GM12878 (cell line): ENCODE measurements around the gene DEFB124. TPM values are rescaled to one million over a fixed set of nuclear protein-coding genes. Genes with fewer than 3 reads are reported as not detected.

ENCODE experiments used
- ATAC-seq: fragments of 200-7000 bp; cut with Tn5 transposase; 3 replicates; pipeline ENCODE4 v1.9.1; 2020; ENCODE audit warnings: mild to moderate bottlenecking, moderate library complexity
- BruUV-seq: library from RNA; stranded (reverse); fragments of 400-500 nt; replicated peaks from 2 replicates; lab custom pipeline; 2021; lab: Mats Ljungman, UMichigan
- CTCF ChIA-PET: fragments of 300-600 bp; sonication (Branson Sonifier 250); formaldehyde crosslinking; extraction: SDS; loops from one replicate; lab custom pipeline; 2021; ENCODE audit warnings: inconsistent platforms; lab: Yijun Ruan, JAX
- POLR2A ChIA-PET: fragments of 350-600 bp; formaldehyde crosslinking; extraction: SDS; loops from one replicate; lab custom pipeline; 2021; ENCODE audit warnings: inconsistent platforms; lab: Charles Lee
- RAD21 ChIA-PET: fragments of 300-600 bp; sonication (Branson Sonifier 250); formaldehyde crosslinking; loops from one replicate; lab custom pipeline; 2023; ENCODE audit warnings: antibody characterized with exemption; ENCODE audit not compliant: unreplicated experiment; lab: Charles Lee
- SMC1A ChIA-PET: fragments of 300-600 bp; sonication (Branson Sonifier 250); formaldehyde crosslinking; loops from one replicate; lab custom pipeline; 2023; ENCODE audit not compliant: unreplicated experiment, uncharacterized antibody; lab: Charles Lee
- DNase-seq: peaks from one replicate; pipeline ENCODE4 v3.0.0-alpha.2; 2011; ENCODE audit warnings: low read depth, low spot score
- FAIRE-seq: peaks from 3 replicates; lab custom pipeline; 2011; peaks lifted over from hg19 to GRCh38; lab: Jason Lieb, UNC
- H2AFZ ChIP-seq: 2 replicates; pipeline ENCODE4 v1.6.0; 2011; ENCODE audit warnings: low read depth, low read length, control low read depth; ENCODE audit not compliant: control insufficient read depth
- H3K27ac ChIP-seq: 2 replicates; pipeline ENCODE4 v1.5.1; 2011; ENCODE audit warnings: control low read depth; ENCODE audit not compliant: control insufficient read depth, insufficient read depth
- H3K27me3 ChIP-seq, 2 experiments: replicated peaks in 1 of 2; 2 replicates each; pipeline versions ENCODE4 v1.6.0 to v1.6.1; 2011; ENCODE audit warnings: low read length in 1 of 2; ENCODE audit not compliant: control insufficient read depth in 2 of 2, insufficient read depth in 2 of 2
- H3K36me3 ChIP-seq, 2 experiments: 2 replicates each; pipeline ENCODE4 v1.5.1; 2011; ENCODE audit warnings: low read length in 1 of 2; ENCODE audit not compliant: control insufficient read depth in 2 of 2, insufficient read depth in 2 of 2
- H3K4me1 ChIP-seq: 2 replicates; pipeline ENCODE4 v1.6.1; 2011; ENCODE audit warnings: mild to moderate bottlenecking, low read length, moderate library complexity, mixed read lengths; ENCODE audit not compliant: control insufficient read depth, insufficient read depth
- H3K4me2 ChIP-seq: 2 replicates; pipeline ENCODE4 v1.6.0; 2011; ENCODE audit warnings: control low read depth; ENCODE audit not compliant: control insufficient read depth, insufficient read depth
- H3K4me3 ChIP-seq: fragments of 200-600 bp; sonication (generic); 2 replicates; pipeline ENCODE4 v1.5.1; 2016
- H3K79me2 ChIP-seq: 2 replicates; pipeline ENCODE4 v1.6.0; 2011; ENCODE audit warnings: low read length; ENCODE audit not compliant: control insufficient read depth, insufficient read depth
- H3K9ac ChIP-seq: 2 replicates; pipeline ENCODE4 v1.8.0; 2011; ENCODE audit warnings: low read length, control low read depth, mixed read lengths; ENCODE audit not compliant: control insufficient read depth, insufficient read depth
- H3K9me3 ChIP-seq: replicated peaks from 3 replicates; pipeline ENCODE4 v1.5.1; 2011; ENCODE audit warnings: mild to moderate bottlenecking, low read length; ENCODE audit not compliant: control insufficient read depth, insufficient read depth
- H4K20me1 ChIP-seq: 2 replicates; pipeline ENCODE4 v1.6.0; 2011; ENCODE audit not compliant: control insufficient read depth, insufficient read depth
- IRF4 ChIP-seq: IDR thresholded peaks from 2 replicates; pipeline ENCODE4 v1.6.1; 2011; ENCODE audit warnings: low read depth, low read length
- RBBP5 ChIP-seq: fragments of 200-600 bp; sonication (generic); conservative IDR thresholded peaks from 2 replicates; pipeline ENCODE4 v1.6.1; 2016
- RCOR1 ChIP-seq: conservative IDR thresholded peaks from 2 replicates; pipeline ENCODE4 v1.6.1; 2012; ENCODE audit warnings: low read depth, low read length, improper control_type of control experiment
- REST ChIP-seq: IDR thresholded peaks from 2 replicates; pipeline ENCODE4 v1.6.1; 2012; ENCODE audit warnings: mild to moderate bottlenecking, low read depth, low read length
- SREBF1 ChIP-seq: IDR thresholded peaks from 2 replicates; pipeline ENCODE4 v1.6.1; 2012; ENCODE audit warnings: mild to moderate bottlenecking, low read length
- WGBS: methylation state at CpG from one replicate; pipeline ENCODE4 v1.1.6; 2016; ENCODE audit warnings: low lambda C conversion rate; ENCODE audit not compliant: insufficient replicate concordance, insufficient coverage; ENCODE audit errors: missing lambda C conversion rate; 5-methylcytosine and 5-hydroxymethylcytosine counted together
- in situ Hi-C: fragments of 300-500 bp; cut with MboI; formaldehyde crosslinking; loops from 9 replicates; pipeline ENCODE4 v1.14.3; 2018; ENCODE audit warnings: mixed read lengths
- intact Hi-C: fragments of 100-400 bp; cut with micrococcal nuclease; formaldehyde crosslinking; loops from one replicate; pipeline ENCODE4 v1.14.2; 2022; ENCODE audit not compliant: unreplicated experiment
- polyA plus RNA-seq, 11 experiments: library from polyadenylated mRNA; depleted of rRNA in 4 of 11; unstranded in 6 of 11; stranded (reverse) in 5 of 11; fragments of >200 nt; fragmentation: Nextera tagmentation in 4 of 11; fragmentation: Illumina TruSeq in 1 of 11; extraction: Ambion mirVana in 4 of 11; extraction: Trizol in 1 of 11; gene quantifications; 1 replicate in 1 of 11; 2 replicates in 10 of 11; pipeline versions ENCODE4 v1.2.1 to v1.2.3, GENCODE V29; 2011 to 2016; ENCODE audit warnings: inconsistent platforms in 2 of 11, missing spikeins in 2 of 11, low read depth in 1 of 11
- total RNA-seq, 4 experiments: library from RNA; depleted of rRNA in 3 of 4; stranded (reverse); fragments of >200 nt in 3 of 4; fragmentation: Illumina TruSeq in 1 of 4; extraction: Trizol in 1 of 4; gene quantifications; 2 replicates each; pipeline versions ENCODE4 v1.2.1 to v1.2.3, GENCODE V29; 2013 to 2021

Gene DEFB124
- total and polyA plus RNA-seq, 10 of the 15 experiments (the other 5 are each of a cell fraction or from before 2014, with no cell fraction given) = not detected

DNA sequence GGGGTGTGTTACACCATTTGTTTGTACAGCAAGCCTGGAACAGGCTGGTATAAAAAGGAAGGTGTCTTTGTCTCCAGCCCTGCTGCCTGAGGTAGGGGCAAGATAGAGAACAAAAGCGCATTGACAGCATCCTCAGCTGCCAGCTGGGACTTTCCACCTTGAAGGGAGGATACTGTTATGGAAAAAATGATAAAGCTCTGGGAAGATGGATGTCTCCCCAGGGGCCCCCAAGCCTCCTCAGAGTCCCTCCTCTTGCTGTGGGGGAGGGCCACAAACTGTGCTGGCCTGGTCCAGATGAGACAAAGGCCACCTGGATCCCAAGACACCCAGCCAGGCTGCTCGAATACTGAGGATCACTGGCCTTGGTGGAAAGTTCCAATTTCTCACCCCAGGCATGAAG, 13.2 kb upstream of the DEFB124 start (continued):
- no peak for TF ChIP-seq SREBF1

GRCh38 chr20:31485450-31486339, 10.8 kb upstream of the DEFB124 start:
- no peaks in the 10 kb centered on the region for H4K20me1 ChIP-seq
- ChIA-PET CTCF (interaction anchor here (3.1 kb wide), 1 partner anchor 17 kb away, joined by 16 read pairs; no protein-coding TSS in a partner anchor), POLR2A (no interaction called here), RAD21 (no interaction called here)
- FAIRE-seq (no peak), ATAC-seq (no peak), DNase-seq (no peak)
- H3K4me1 ChIP-seq = no peaks in the 10 kb centered on the region
- H2AFZ ChIP-seq = no peak overlapping the region
- no peaks in the 10 kb centered on the region for H3K36me3 ChIP-seq
- intact Hi-C loops = no loop called here
- no peaks in the 10 kb centered on the region for H3K9me3 ChIP-seq
- WGBS = 15% methylated on average over 26 of the region's 31 CpGs
- in situ Hi-C loops = no loop called here
- TF ChIP-seq REST (no peak), RBBP5 (no peak), IRF4 (no peak), RCOR1 (no peak)
- TF ChIP-seq, all 136 proteins: peak for 0
- peaks cover 1 to 2% of the 10 kb centered on the region in 2 experiments; a peak in 3 of 4 replicates for H3K27me3 ChIP-seq
- no peak overlapping the region for H3K27ac ChIP-seq
- no peak overlapping the region for H3K4me3 ChIP-seq
- H3K9ac ChIP-seq = no peak overlapping the region
- H3K4me2 ChIP-seq = no peak overlapping the region
- BruUV-seq = no TSS peak
- H3K79me2 ChIP-seq = no peaks in the 10 kb centered on the region
- SMC1A ChIA-PET = no interaction called here
